C1 segment of cervical spinal cord (tissue), 14 donors: Measurements from ENCODE around the gene ZNF560.

ENCODE experiments used
- DNase-seq, 14 donors: peaks; one replicate each; lab custom pipeline; 2025; lab: John Stamatoyannopoulos, UW

The ZNF560 gene

DNA sequence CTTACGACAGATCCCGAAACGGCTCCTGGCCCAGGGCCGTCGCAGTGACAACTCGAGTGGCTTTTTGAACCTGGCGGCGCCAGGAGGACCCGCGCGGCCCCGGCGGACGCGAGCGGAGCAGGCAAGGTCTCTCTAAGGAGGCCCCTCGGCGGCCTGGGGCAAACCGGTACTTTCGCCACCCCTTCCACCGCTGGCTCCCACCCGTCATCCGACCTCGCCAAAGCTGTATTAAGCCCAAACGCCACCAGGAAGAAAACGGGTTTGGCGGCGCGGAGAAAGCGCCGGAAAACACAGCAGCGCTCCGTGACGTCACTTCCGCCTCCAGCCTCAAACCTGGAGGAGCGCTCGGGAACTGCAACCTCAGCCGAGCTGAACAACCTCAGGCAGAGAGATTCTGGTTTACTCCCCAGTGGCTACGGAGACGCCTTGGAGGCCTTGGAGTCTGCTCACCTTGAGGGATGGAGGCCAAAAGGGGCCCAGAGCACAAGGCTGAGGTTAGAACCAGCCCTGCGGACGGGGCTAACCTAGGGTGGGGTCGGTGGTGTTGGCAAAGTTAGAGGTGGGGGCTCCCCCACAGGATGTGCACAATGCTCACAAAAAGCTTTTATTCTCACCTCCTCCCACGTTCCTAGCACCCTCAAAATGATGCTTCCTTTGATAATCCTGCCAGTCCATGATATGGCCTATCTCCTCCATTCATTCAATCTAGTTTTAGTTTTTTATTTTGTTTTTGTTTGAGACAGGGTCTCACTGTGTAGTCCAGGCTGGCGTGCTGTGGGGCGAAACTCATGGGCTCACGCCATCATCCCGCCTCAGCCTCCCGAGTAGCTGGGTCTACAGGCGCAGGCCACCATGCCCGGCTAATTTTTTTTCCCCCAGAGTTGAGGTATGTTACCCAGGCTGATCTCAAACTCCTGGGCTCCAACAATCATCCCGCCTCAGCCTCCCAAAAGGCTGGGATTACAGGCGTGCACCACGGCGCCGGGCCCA, 62.8 kb downstream of the ZNF560 start, which contains the start of gene ZNF266:
Gene ZNF266 (minus strand): TSS at position 295 of the 990 bp plus-strand sequence. CDS start 15,484 bp downstream, outside the sequence.
- peak; percentile 39 to 86 (median 74) for DNase-seq

DNA sequence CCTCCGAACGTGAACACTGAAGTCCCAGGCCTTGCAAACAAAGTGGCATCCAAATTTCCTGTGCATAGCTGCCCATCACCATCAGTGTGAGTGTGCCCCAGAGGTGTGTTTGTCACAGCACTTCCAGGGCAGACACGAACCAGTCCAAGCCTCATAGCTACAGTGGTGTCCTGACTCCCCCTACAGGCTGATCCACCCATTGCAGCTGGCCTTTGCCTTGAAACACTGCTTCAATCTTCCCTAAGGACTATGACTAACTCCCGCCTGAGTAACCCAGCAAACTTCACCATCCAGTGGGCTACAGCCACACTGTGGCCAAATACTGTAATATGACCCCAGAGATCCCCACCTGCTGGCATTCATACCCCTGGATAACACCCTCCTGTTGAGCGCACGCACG, 66.9 kb downstream of the ZNF560 start:
- DNase-seq, result no peak

GRCh38 chr19:9430444-9430843, 68.0 kb downstream of the ZNF560 start:
- no peak for DNase-seq

GRCh38 chr19:9427941-9428340, 70.5 kb downstream of the ZNF560 start:
- DNase-seq, result no peak
